Suprapubic skin (tissue), 4 donors: ENCODE data around the gene NCAPG2.

Experiments used
- CTCF ChIP-seq, 2 donors: fragments of 200-600 bp in 1 of 2; fragments of 450-650 bp in 1 of 2; sonication (generic) in 1 of 2; IDR thresholded peaks; one replicate each; pipeline ENCODE4 v1.5.1; 2016 to 2019; ENCODE audit warnings: antibody characterized with exemption in 2 of 2, mild to moderate bottlenecking in 1 of 2, moderate library complexity in 1 of 2
- EP300 ChIP-seq: sonication (generic); formaldehyde crosslinking; IDR thresholded peaks from one replicate; pipeline ENCODE4 v1.6.1; 2017; ENCODE audit warnings: antibody characterized with exemption
- POLR2A ChIP-seq, 2 donors: fragments of 450-650 bp; IDR thresholded peaks; one replicate each; pipeline ENCODE4 v1.6.1; 2017; ENCODE audit warnings: antibody characterized with exemption in 2 of 2, mild to moderate bottlenecking in 2 of 2, moderate library complexity in 2 of 2
- POLR2AphosphoS5 ChIP-seq, 3 donors: sonication (generic); formaldehyde crosslinking; IDR thresholded peaks; one replicate each; pipeline ENCODE4 v1.6.1; 2017; ENCODE audit warnings: antibody characterized with exemption in 3 of 3

- no peak for TF ChIP-seq CTCF (IDR thresholded peaks at IDR 0.05)
- TF ChIP-seq POLR2A (IDR thresholded peaks at IDR 0.05), result no peak
- no peak for TF ChIP-seq POLR2AphosphoS5 (IDR thresholded peaks at IDR 0.05)
- no peak for TF ChIP-seq EP300
These were observed 27.2 kb upstream of the NCAPG2 start for GRCh38 chr7:158731761-158732160.
